ENCODE measurements around the gene DPM2. TPM values are rescaled to one million over a fixed set of nuclear protein-coding genes. Genes with fewer than 3 reads are reported as not detected.

DPM2 gene
- total RNA-seq, 2 experiments from 2014 or later: 44.1 to 46.6 TPM

DNA sequence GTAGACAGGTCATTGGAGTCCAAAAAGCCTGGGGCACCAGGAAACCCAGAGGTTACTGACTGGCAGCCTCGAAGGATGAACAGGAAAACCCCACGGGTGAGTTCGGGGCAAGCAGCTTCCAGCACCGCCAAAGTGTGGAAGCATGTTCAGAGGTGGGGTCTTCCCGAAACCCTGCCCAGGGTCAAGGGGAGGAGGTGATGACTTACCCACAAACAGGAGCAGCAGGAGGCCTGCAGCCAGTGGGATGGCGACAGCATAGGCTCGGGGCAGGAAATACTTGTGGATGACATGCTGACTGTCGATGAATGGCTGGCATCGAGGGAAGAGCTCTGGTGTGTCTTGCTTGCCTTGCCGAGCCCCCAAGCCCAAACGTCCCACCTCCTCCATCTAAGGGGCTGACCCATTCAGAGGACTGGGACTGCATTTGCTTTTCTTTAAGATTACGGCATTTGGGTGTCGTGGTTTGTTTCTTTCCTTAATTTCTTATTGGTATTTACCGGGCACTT lies 1.3 kb downstream of the DPM2 start:
- no peak for ATAC-seq
- Mint-ChIP-seq H3K36me3 (ENCODE audit: low read depth) (peaks cover 27% of the 10 kb centered on the region), H3K4me1 (peaks cover 37% of the 10 kb centered on the region), H3K4me3 (peak overlapping the region; percentile 94), H3K27me3 (no peaks in the 10 kb centered on the region), H3K9me3 (ENCODE audit: low read depth) (no peaks in the 10 kb centered on the region), H3K27ac (peak overlapping the region; percentile 93)
- ChIA-PET CTCF (interaction anchor here (0.6 kb wide), 1 partner anchor 39 kb away, joined by 3 read pairs; no protein-coding TSS in a partner anchor), POLR2A (no interaction called here)
- intact Hi-C loops (cut with DNase I, micrococcal nuclease): loop anchor here (2.0 to 5.0 kb wide), 3 partner anchors 36 to 192 kb away; partner anchors contain the start of gene NAIF1 (in 1 of the 2)
- DNase-seq: no peak

DNA sequence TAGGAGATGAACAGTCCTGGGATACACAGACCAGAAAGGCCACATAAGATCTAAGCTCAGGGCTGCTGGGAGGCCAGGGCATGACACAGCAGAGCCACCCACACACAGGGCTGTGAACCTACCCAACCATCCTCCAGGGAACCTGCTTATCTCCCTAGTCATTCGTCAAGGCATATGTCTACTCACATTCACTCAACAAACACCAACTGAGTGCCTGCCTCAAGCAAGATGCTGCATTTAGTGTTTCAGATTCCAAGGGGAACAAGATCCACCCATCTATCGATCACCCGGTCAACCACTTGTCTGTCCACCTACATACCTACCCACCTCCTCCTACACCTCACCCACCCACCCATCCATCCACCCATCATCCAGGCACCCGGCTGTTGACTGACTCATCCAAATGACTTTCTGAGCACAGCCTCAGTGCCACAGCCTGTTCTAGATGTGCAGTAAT lies 1.9 kb downstream of the DPM2 start:
- POLR2A ChIA-PET: interaction anchor here (0.7 kb wide), 1 partner anchor 513 kb away, joined by 4 read pairs; no protein-coding TSS in a partner anchor
- intact Hi-C loops (cut with DNase I, micrococcal nuclease): loop anchor here (2.0 to 5.0 kb wide), 3 partner anchors 37 to 193 kb away; partner anchors contain the start of gene NAIF1 (in 1 of the 2)
- Mint-ChIP-seq H3K9me3 (ENCODE audit: low read depth) (no peaks in the 10 kb centered on the region), H3K4me1 (peaks cover 43% of the 10 kb centered on the region), H3K4me3 (peak overlapping the region; percentile 94), H3K27me3 (no peaks in the 10 kb centered on the region), H3K27ac (peak overlapping the region; percentile 93), H3K36me3 (ENCODE audit: low read depth) (peaks cover 24% of the 10 kb centered on the region)
- DNase-seq (peak; percentile 68), ATAC-seq (peak; percentile 29)
- CTCF ChIA-PET: interaction anchor here (0.6 kb wide), 1 partner anchor 40 kb away, joined by 3 read pairs; no protein-coding TSS in a partner anchor

DNA sequence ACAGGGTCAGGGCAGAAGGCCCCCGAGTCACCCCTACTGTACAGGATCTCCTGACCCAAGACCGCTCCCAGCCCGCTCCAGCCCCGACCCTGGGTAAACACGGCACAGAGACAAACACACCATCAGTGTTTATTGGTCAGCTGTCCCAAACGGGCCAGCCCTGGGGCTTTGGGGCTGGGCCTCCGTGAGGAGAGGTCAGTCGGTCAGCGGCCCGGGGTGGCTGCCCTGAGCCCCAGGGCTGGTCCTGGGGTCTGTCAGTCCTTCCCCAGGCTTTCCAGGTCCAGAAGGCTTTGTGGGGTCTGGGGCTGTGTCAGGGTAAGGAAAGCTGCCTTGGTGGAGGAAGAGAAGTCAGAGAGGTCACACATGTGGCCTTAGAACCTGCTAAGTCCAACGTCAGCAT lies 2.7 kb downstream of the DPM2 start:
- peaks cover 45% of the 10 kb centered on the region for H3K4me1 Mint-ChIP-seq
- POLR2A ChIA-PET: interaction anchor here (0.7 kb wide), 1 partner anchor 512 kb away, joined by 4 read pairs; no protein-coding TSS in a partner anchor

DNA sequence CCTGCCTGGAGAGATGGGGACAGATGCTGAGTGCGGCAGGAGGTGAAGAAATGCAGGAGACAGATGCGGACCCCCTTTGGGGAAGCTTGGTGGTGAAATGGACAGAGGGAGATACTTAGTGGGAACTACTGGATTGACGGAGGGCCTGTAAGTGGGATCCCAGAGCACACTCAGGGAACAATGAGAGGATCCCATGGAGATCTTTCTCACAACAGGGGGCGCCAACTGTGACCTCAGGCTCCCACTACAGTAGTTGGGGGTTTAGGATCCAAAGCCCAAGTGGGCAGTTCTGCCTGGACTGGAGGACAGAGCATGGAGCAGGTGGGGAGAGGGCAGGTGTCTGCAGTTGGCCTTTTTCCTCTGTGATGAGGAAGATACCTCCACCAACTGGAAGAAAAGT lies 3.4 kb downstream of the DPM2 start:
- ATAC-seq (no peak), DNase-seq (no peak)
- Mint-ChIP-seq H3K27me3 (no peaks in the 10 kb centered on the region), H3K27ac (no peak overlapping the region), H3K9me3 (ENCODE audit: low read depth) (no peaks in the 10 kb centered on the region), H3K36me3 (ENCODE audit: low read depth) (peaks cover 24% of the 10 kb centered on the region), H3K4me3 (no peak overlapping the region), H3K4me1 (peaks cover 47% of the 10 kb centered on the region)
- intact Hi-C loops (cut with DNase I, micrococcal nuclease): no loop called here
- CTCF ChIA-PET: interaction anchor here (0.8 kb wide), 1 partner anchor 9 kb away, joined by 3 read pairs; no protein-coding TSS in a partner anchor
- POLR2A ChIA-PET: no interaction called here

More for the DNA sequence above, 2.7 kb downstream of the DPM2 start:
- H3K27me3 Mint-ChIP-seq: no peaks in the 10 kb centered on the region
- ATAC-seq: no peak
- no peak overlapping the region for H3K27ac Mint-ChIP-seq
- intact Hi-C loops (cut with DNase I, micrococcal nuclease): loop anchor here in 1 of 2 experiments (5.0 kb wide), 1 partner anchor 37 kb away; no protein-coding TSS in a partner anchor
- H3K4me3 Mint-ChIP-seq: peak overlapping the region; percentile 94
- H3K9me3 Mint-ChIP-seq (ENCODE audit: low read depth): no peaks in the 10 kb centered on the region
- CTCF ChIA-PET: interaction anchor here (0.8 to 0.9 kb wide), 2 partner anchors 8 to 101 kb away, joined by 3 read pairs; no protein-coding TSS in a partner anchor
- peaks cover 24% of the 10 kb centered on the region for H3K36me3 Mint-ChIP-seq (ENCODE audit: low read depth)
- no peak for DNase-seq

DNA sequence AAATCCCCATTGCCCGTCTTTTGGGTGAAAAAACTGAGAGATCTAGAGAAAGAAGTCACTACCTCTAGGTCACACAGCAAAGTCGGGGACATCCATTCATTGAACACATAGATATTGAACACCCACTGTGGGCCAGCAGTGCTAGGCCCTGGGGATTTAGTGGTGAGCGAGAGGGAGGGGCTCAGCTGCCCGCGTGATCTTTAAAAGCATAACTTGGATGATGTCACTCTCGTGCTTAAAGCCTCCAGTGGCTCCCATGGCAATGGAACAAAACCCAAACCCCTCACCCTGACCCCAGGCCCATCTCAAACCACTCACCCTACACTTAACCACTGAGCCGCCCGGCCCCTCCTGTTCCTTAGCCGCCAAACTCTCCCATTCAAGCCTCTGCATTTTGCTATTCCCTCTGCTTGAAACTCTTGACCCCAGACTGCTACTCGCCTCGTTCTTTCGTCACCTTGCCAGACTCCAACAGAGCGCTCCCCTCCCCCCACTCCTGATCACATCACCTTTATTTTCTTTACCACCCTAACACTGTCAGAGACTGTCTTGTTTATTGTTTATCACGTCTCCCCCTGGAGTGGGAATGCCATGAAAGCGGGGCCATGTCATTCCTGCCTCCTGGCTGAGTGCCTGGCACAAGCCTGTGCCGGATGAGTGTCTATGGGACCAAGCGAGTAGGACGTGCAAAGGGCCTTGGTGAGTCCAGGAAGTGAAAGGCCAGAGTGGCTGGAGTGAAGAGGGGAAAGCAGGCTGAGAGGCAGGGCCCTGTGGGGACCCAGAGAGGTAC lies 6.4 kb downstream of the DPM2 start:
- DNase-seq: peak; percentile 53
- peaks cover 38% of the 10 kb centered on the region for H3K4me1 Mint-ChIP-seq
- POLR2A ChIA-PET: interaction anchor here (0.6 kb wide), 2 partner anchors 51 to 148 kb away, joined by 3 read pairs; no protein-coding TSS in a partner anchor

DNA sequence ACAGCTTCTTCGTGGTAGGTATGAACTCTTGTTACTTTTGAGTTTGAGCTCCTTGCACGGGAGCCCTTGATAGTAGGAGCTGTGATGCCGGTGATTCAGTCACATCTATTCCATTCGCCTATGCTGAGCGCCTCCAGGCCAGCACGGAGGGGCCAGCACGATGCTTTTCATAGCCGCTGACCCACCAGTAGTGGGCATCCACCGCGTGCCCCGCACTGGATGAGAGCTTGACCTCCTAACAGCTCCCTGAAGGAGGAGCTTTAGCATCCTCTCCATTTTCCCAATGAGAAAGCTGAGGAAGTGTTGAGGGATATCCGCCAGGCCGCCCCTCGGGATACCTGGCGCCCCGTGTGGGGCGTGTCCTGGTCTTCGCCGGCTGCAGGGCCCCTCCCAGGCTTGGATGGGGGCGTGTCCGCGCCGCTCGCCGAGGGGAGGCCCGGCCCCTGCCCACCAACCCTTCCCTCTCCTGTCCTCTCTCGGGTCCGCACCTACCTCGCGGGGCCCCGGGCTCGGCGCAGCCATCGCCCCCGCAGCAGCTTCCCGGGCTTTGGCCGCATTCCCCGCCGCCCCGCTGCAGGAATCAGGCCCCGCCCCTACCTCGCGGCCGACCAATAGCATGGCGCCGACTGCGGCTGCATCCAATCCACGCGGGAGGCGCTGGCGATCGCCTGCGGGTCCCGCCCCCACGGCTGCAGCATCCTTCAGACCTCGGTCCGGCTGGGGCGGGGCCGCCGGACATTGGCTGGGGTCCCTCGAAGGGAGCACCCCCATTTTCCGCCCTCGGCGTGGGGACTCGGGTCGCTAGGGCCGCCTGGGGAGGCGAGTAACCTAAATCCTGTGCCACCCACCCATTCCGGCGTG lies 7.2 kb downstream of the DPM2 start, which contains the start of gene PIP5KL1:
PIP5KL1 (minus strand) TSS at position 547 of the 861 bp plus-strand sequence; CDS start at position 522, 25 bp downstream.
- H3K36me3 Mint-ChIP-seq (ENCODE audit: low read depth): peaks cover 12% of the 10 kb centered on the region
- H3K27ac Mint-ChIP-seq: no peak within 1 kb of the TSS
- ATAC-seq: peak; percentile 71
- H3K4me3 Mint-ChIP-seq: peak within 1 kb of the TSS; percentile 45
- peak; percentile 82 for DNase-seq
- H3K9me3 Mint-ChIP-seq (ENCODE audit: low read depth): no peaks in the 10 kb centered on the region
- intact Hi-C loops (cut with DNase I, micrococcal nuclease): no loop called here
- H3K27me3 Mint-ChIP-seq: no peaks in the 10 kb centered on the region
- POLR2A ChIA-PET: interaction anchor here (1.1 kb wide), 1 partner anchor 13 kb away, joined by 3 read pairs; no protein-coding TSS in a partner anchor
- H3K4me1 Mint-ChIP-seq: peaks cover 30% of the 10 kb centered on the region
- CTCF ChIA-PET: interaction anchor here (0.6 to 4.2 kb wide), 8 partner anchors 9 to 263 kb away, joined by 3 to 18 read pairs (median 6); partner anchors contain the start of gene TOR2A

More for the DNA sequence above, 6.4 kb downstream of the DPM2 start:
- H3K27ac Mint-ChIP-seq: no peak overlapping the region
- no peaks in the 10 kb centered on the region for H3K27me3 Mint-ChIP-seq
- H3K36me3 Mint-ChIP-seq (ENCODE audit: low read depth): peaks cover 17% of the 10 kb centered on the region
- intact Hi-C loops (cut with DNase I, micrococcal nuclease): no loop called here
- H3K9me3 Mint-ChIP-seq (ENCODE audit: low read depth): no peaks in the 10 kb centered on the region
- ATAC-seq: peak; percentile 27
- CTCF ChIA-PET: interaction anchor here (0.6 to 4.2 kb wide), 5 partner anchors 10 to 263 kb away, joined by 3 to 18 read pairs (median 9); partner anchors contain the start of gene TOR2A
- peak overlapping the region; percentile 45 for H3K4me3 Mint-ChIP-seq

DNA sequence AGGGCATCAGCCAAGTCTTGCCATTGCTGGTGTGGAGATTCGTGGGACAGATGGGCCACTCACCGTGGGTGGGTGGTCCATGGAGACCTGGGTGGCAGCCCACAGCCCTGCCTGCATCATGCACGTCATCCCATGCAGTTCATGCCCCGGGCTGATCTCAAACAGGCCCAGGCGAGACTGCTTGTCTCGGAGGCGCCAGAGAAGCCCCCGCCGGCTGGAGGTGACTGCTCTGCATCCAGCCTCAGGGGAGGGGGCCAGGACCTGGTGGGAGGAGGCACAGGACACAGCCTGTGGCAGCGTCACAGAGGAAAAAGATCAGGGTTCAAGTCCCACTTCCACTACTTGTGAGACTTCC lies 8.1 kb downstream of the DPM2 start:
- ChIA-PET POLR2A (interaction anchor here (0.6 to 1.1 kb wide), 2 partner anchors 12 to 120 kb away, joined by 3 read pairs; no protein-coding TSS in a partner anchor), CTCF (interaction anchor here (1.0 to 4.2 kb wide), 6 partner anchors 8 to 195 kb away, joined by 3 to 18 read pairs (median 8); partner anchors contain the start of gene TOR2A)
- peaks cover 3% of the 10 kb centered on the region for H3K27me3 Mint-ChIP-seq
- H3K27ac Mint-ChIP-seq: no peak overlapping the region
- no peaks in the 10 kb centered on the region for H3K9me3 Mint-ChIP-seq (ENCODE audit: low read depth)
- peaks cover 26% of the 10 kb centered on the region for H3K4me1 Mint-ChIP-seq
- intact Hi-C loops (cut with DNase I, micrococcal nuclease): loop anchor here in 1 of 2 experiments (10.0 kb wide), 1 partner anchor 425 kb away; no protein-coding TSS in a partner anchor
- no peak for ATAC-seq
- peaks cover 8% of the 10 kb centered on the region for H3K36me3 Mint-ChIP-seq (ENCODE audit: low read depth)
- no peak for DNase-seq
- peak overlapping the region; percentile 45 for H3K4me3 Mint-ChIP-seq

DNA sequence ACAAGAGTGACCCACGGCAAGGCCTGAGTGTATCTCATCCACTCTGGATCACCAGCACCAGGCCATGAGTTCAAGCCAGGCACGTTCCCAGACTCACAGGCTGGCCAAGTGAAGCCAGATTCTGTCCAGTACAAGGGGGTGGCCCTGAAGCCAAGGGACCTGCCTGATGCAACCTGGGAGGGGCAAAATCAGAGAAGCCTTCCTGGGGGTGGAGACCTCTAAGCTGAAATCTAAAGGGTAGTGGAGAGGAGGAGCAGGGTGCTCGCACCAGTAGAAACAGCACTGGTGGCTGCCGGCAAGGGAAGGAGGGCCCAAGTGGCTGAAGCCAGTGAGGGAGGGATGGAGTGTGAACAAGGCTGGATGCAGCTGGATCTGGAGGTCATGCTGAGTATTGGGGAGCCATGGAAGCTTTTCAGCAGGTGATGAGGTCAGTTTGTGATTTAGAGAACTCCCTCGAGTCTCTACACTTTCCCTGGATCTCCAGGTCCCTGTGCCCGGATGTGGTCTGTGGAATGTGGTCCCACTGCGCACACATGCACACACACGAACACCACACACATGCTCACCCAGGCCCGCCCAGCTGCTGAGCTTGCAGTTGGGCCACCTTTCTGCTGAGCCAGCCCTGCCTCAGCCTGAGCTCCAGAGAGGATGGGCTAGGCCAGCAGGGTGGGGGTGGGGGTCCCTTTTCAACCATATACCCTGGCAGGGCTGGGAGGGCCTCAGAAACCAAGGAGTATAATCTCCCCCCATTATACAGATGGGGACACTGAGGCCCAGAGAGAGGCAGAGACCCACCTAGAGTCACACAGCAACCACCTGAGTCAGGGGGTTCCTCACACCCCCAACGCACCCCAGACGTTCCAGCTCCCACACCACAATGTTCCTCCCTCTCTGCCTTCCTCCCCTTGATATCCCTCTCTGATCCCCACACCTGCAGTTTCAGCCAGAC lies 8.7 kb downstream of the DPM2 start:
- Mint-ChIP-seq H3K4me3 (no peak overlapping the region), H3K9me3 (ENCODE audit: low read depth) (no peaks in the 10 kb centered on the region), H3K4me1 (peaks cover 23% of the 10 kb centered on the region), H3K27me3 (peaks cover 3% of the 10 kb centered on the region), H3K36me3 (ENCODE audit: low read depth) (peaks cover 4% of the 10 kb centered on the region), H3K27ac (no peak overlapping the region)
- ATAC-seq: no peak
- intact Hi-C loops (cut with DNase I, micrococcal nuclease): loop anchor here in 1 of 2 experiments (10.0 kb wide), 1 partner anchor 424 kb away; no protein-coding TSS in a partner anchor
- CTCF ChIA-PET: interaction anchor here (0.7 to 3.0 kb wide), 3 partner anchors 9 to 105 kb away, joined by 3 to 14 read pairs (median 3); no protein-coding TSS in a partner anchor
- DNase-seq: no peak
- POLR2A ChIA-PET: interaction anchor here (0.6 kb wide), 1 partner anchor 121 kb away, joined by 3 read pairs; no protein-coding TSS in a partner anchor

DNA sequence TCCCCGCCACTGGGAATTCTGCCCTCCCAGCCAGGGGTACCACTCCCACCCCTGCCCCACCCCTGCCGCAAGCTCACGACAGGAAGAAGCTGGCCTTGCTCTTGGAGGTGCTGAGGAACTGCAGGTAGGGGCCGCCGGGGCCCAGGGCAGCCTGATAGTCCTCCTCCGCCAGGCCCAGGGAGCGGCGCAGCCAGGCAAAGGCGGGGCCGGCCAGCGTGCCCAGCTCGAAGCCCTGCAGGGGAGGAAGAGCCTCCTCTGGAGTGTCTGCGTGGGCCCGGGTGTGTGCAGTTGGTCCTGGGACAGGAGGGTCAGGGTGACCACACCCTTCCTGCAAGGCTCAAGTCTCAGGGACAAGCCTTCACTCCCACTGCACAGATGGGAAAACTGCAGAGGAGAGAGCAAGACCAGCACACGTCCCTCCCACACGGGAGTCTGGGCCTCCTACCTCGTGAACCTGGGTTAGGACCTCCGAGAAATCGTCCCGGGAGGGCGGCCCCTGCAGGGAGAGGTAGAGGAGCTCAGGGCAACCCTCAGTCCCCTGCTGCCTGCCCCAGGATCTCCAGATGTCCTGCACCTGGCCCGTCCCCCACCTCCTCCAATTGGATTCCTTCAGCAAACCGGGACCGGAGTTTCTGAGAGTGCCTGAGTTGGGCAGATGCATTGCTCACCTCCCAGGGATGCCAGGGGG lies 9.5 kb downstream of the DPM2 start:
- H3K36me3 Mint-ChIP-seq (ENCODE audit: low read depth): peaks cover 3% of the 10 kb centered on the region
- peak overlapping the region; percentile 30 for H3K4me3 Mint-ChIP-seq
- no peak overlapping the region for H3K27ac Mint-ChIP-seq
- DNase-seq (no peak), ATAC-seq (no peak)
- ChIA-PET CTCF (interaction anchor here (0.7 kb wide), 1 partner anchor 15 kb away, joined by 3 read pairs; no protein-coding TSS in a partner anchor), POLR2A (no interaction called here)
- intact Hi-C loops (cut with DNase I, micrococcal nuclease): loop anchor here (1.0 to 10.0 kb wide), 2 partner anchors 11 to 423 kb away; partner anchors contain the start of gene ST6GALNAC4 (in 1 of the 2)
- peaks cover 5% of the 10 kb centered on the region for H3K27me3 Mint-ChIP-seq
- no peaks in the 10 kb centered on the region for H3K9me3 Mint-ChIP-seq (ENCODE audit: low read depth)
- peaks cover 23% of the 10 kb centered on the region for H3K4me1 Mint-ChIP-seq
